HG03139 (cell line): ENCODE measurements around the gene PIWIL4.

ENCODE experiments used
- ATAC-seq: cut with Tn5 transposase; IDR thresholded peaks from one replicate; pipeline ENCODE4 v1.9.1; 2021; ENCODE audit not compliant: unreplicated experiment

PIWIL4 gene

GRCh38 chr11:94567181-94567670 lies at the start of gene PIWIL4:
TSS of gene PIWIL4 (plus strand) at chr11:94567368. CDS start at chr11:94567519, 151 bp downstream.
- ATAC-seq: no peak

DNA sequence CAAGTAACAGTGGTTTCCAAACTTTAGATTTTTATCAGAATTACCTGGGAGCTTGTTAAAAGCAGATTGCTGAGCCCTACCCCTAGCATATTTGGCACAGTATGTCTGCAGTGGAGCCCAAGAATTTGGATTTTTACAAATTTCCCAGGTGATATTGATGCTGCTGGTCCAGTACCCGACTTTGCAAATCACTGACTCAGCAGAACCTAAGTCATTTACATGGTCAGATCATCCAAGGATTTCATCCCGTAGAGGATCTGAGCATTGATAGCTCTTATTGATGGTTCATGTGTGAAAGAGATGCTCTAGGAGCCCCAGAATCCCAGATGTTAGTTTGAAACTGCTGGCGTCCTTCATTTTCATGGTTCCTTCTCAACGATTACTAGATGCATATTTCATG lies 48.9 kb upstream of the PIWIL4 start:
- no peak for ATAC-seq

GRCh38 chr11:94519478-94520084 lies 47.6 kb upstream of the PIWIL4 start:
- no peak for ATAC-seq

GRCh38 chr11:94521684-94522083 lies 45.5 kb upstream of the PIWIL4 start:
- no peak for ATAC-seq

GRCh38 chr11:94524341-94524740 lies 42.8 kb upstream of the PIWIL4 start:
- ATAC-seq: no peak

DNA sequence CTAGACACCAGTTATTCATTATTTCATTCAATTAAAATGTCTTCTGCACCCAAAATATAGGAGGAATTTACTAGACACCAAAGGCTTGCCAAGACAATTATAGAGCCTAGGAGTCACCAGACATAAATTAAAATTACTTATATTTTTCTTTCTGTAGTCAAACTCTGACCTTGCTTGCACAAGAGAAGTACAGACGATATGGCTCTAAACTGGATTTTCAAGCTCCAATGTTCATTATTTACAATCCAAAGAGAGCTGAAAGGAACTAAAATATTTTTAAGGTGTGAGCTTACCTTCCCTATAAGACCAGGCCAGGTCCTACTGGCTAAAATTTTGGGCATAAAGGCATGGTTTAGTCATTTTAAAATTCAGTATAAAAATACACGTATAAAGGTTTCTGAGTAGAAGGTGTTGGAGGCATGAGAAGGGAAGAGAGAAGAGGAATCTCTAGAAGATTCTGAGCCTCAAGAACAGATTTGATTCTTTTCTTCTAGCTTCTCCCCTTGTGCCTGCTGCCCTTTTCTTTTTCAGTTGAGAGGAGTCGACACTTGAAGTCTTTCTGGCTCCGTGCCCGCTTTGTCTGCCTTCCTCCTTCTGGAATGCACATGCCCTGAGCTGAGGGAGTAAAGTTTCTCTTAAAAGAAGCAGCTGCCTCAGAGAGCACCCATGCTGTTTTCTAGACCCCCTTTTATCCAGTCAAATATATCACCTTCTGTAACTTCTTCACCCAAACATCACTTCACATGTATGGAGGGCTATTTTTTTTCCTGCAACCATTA lies 41.4 kb upstream of the PIWIL4 start:
- ATAC-seq: no peak

DNA sequence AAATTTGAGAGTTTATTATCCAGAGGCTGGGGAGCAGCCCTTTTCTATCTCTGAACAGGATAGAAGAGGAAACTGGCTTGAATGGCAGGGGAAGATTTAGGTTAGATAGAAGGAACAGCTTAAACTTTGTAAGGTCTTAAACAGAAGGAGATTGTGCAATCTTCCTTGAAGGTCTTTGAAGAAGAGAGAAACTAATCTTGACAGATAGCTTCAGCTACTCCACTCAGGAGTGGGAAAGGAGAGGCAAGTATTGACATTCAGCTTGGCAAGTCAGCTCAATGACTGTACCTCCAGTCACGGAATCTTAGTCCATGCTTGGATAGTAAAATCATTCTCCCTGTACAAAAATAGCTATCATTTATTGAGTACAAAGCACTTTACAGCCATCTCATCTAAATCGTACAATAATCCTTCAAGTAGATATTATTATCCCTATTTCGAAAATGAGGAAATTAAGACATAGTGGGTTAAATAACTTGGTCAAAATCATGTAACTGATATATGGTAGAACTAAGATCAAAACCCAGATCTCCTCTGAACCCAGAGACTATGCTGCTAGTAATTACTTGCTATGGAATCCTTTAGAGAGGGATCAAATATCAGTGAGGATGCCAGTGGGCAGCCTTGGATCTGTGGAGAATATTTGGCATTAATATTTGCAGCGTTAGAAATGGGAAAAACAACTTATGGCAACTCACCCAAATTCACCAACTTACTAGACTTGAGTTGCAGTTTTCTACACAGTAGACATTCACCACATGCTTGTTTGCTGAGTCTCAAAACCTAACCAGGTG lies 40.3 kb upstream of the PIWIL4 start:
- ATAC-seq: no peak

DNA sequence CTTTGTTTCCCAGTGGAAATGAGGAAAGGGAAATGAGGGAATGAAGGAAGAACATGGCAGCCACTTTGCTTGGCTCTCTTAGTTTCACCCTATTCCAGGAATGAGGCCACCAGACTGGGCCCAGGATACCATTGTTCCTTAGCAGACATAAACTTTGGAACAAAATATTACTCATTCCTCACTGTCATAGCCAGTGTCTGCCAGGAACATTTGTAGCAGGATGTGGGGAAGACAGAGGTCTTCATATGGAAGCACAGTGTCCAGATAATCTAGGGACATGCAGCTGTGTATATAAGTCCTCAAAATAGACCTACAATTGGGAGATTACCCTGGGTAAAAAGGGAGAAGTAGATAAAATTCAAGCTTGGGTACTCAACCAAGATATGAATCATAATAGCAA lies 38.6 kb upstream of the PIWIL4 start:
- no peak for ATAC-seq

DNA sequence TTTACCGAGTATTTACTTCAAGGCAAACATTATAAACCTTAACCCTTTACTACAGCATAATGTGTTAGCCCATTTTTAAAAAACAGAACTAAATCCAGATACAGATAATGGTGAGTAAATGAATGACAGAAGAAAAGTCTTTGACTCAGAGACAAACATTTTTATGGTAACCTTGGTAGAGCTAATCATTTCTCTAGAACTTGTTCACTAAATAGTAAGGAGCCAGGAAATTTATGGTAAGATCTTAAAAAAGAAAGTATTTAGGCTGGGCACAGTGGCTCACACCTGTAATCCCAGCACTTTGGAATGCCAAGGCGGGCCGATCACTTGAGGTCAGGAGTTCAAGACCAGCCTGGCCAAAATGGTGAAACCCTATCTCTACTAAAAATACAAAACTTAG lies 35.0 kb upstream of the PIWIL4 start:
- ATAC-seq: no peak

GRCh38 chr11:94533206-94533605 lies 34.0 kb upstream of the PIWIL4 start:
- ATAC-seq: no peak

DNA sequence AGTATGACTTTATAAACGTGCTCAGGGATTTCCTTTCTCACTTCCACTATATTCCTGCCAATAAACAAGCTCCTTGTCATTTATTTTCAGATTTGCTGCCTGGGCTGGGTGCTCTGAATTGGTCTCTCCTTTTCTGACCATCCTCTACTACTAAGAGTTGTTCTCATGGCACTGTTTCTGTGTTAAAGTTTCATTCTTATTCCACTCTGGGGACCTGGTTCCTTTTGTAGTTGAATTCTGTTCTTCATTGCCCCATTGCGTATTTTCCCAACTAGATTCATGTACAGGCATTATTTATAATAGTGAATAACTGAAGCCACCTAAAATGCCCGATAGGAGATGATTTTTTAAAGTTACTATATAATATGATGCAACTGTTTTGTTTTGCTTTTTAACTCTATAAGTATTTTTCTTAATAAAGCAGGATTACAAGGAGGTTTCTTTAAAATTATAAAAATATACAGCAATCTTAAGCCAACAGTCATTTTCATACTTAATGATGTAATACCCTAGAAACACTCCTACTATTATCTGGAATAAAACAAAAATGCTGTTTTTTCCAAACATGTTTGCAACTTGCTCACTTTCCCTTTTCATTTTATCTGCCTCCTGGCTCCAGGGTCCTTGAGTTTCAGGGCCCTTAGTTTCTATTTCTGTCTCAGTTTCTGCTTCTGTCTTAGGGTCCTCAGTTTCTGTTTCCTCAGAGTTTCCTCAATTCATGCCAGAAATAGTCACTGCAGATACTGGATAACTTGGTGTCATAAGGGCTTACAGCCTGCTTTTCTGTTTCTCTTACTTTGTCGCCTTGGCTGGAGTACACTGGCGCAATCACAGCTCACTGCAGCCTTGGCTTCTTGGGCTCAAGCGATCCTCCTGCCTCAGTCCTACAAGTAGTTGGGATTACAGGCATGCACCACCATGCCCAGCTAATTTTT lies 33.2 kb upstream of the PIWIL4 start:
- ATAC-seq: no peak

DNA sequence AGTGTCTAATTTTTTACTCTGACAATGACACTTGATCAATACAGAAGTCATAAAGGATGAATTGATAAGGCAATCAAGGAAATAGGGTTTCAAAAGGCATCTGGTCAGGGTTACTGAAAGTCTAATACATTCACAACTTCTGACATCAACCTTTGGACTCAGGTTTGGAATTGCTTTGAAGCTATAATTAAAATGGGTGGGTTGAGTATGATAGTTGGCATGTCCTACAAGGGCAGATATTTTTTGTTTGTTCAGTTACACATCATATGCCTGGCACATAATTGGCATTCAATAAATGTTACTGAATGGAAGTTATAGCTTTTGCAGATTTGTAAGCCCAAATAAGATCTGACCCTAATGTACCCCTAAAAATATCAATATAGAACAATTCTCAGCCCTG lies 30.8 kb upstream of the PIWIL4 start:
- no peak for ATAC-seq

- ATAC-seq: no peak
Observed at GRCh38 chr11:94537031-94537600, 30.1 kb upstream of the PIWIL4 start.

DNA sequence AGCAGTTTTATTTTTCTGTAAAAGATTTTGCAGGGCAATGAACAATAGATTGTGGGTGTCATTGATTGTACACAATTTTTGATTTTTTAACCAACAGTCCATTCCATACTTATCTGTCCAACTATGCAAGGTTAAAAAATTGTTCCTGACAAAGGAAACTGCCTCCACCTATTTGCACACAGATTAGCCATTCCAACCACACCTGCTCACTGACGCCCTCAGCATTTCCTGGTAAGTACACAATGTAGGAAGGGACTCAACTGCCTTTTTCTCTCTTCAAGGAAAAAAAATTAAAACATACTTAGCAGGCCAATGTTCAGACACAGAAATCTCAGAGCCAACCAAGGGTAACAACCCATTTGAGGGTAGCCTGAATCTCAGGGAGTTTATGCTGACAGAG lies 27.7 kb upstream of the PIWIL4 start:
- ATAC-seq: no peak

- ATAC-seq: peak; percentile 79
Observed at GRCh38 chr11:94543695-94544645, 23.2 kb upstream of the PIWIL4 start, which contains the start of gene FUT4. TSS of gene FUT4 (plus strand) at chr11:94543921. CDS start at chr11:94544134, 213 bp downstream.

DNA sequence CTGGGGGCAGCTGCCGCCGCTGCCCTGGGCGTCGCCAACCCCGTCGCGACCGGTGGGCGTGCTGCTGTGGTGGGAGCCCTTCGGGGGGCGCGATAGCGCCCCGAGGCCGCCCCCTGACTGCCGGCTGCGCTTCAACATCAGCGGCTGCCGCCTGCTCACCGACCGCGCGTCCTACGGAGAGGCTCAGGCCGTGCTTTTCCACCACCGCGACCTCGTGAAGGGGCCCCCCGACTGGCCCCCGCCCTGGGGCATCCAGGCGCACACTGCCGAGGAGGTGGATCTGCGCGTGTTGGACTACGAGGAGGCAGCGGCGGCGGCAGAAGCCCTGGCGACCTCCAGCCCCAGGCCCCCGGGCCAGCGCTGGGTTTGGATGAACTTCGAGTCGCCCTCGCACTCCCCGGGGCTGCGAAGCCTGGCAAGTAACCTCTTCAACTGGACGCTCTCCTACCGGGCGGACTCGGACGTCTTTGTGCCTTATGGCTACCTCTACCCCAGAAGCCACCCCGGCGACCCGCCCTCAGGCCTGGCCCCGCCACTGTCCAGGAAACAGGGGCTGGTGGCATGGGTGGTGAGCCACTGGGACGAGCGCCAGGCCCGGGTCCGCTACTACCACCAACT lies 22.4 kb upstream of the PIWIL4 start:
- ATAC-seq: peak; percentile 2

DNA sequence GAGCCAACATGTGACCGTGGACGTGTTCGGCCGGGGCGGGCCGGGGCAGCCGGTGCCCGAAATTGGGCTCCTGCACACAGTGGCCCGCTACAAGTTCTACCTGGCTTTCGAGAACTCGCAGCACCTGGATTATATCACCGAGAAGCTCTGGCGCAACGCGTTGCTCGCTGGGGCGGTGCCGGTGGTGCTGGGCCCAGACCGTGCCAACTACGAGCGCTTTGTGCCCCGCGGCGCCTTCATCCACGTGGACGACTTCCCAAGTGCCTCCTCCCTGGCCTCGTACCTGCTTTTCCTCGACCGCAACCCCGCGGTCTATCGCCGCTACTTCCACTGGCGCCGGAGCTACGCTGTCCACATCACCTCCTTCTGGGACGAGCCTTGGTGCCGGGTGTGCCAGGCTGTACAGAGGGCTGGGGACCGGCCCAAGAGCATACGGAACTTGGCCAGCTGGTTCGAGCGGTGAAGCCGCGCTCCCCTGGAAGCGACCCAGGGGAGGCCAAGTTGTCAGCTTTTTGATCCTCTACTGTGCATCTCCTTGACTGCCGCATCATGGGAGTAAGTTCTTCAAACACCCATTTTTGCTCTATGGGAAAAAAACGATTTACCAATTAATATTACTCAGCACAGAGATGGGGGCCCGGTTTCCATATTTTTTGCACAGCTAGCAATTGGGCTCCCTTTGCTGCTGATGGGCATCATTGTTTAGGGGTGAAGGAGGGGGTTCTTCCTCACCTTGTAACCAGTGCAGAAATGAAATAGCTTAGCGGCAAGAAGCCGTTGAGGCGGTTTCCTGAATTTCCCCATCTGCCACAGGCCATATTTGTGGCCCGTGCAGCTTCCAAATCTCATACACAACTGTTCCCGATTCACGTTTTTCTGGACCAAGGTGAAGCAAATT lies 21.7 kb upstream of the PIWIL4 start:
- no peak for ATAC-seq

- no peak for ATAC-seq
Observed at GRCh38 chr11:94546162-94546470, 21.1 kb upstream of the PIWIL4 start.
